Measurements from ENCODE around the gene BABAM2.

GRCh38 chr2:27903018-27903417 lies 12.5 kb downstream of the BABAM2 start:
- TF ChIP-seq CTCF (IDR thresholded peaks at IDR 0.05; ENCODE audit: borderline replicate concordance, extremely low read depth, low read length, poor library complexity, severe bottlenecking) (no peak), EZH2 (IDR thresholded peaks at IDR 0.05; ENCODE audit: borderline replicate concordance, low read depth, low read length, severe bottlenecking) (no peak)

Measured in DND-41 (cell line).